NK-92 treated with Interleukin-12 subunit alpha and Interleukin-12 subunit beta, amount 100 ng/mL, for 24 hours (cell line): ENCODE data around the gene BCL2L13.
A peak's percentile ranks its signal among the peaks of the same experiment; 100 is the strongest.

Experiments used
- DNase-seq: peaks from one replicate; lab custom pipeline; 2025; lab: John Stamatoyannopoulos, UW

Gene BCL2L13

GRCh38 chr22:17638432-17639246 lies at the start of gene BCL2L13:
TSS of gene BCL2L13 (plus strand) at chr22:17638757. CDS start at chr22:17655712, 16,955 bp downstream.
- DNase-seq: peak; percentile 78

GRCh38 chr22:17589810-17590375 lies 48.7 kb upstream of the BCL2L13 start:
- DNase-seq: no peak

- no peak for DNase-seq
Observed at GRCh38 chr22:17590586-17590985, 48.0 kb upstream of the BCL2L13 start.

GRCh38 chr22:17592201-17592600 lies 46.4 kb upstream of the BCL2L13 start:
- DNase-seq: no peak

- DNase-seq: no peak
Observed at GRCh38 chr22:17596226-17596625, 42.3 kb upstream of the BCL2L13 start.

- DNase-seq: no peak
Observed at GRCh38 chr22:17597217-17597616, 41.3 kb upstream of the BCL2L13 start.

GRCh38 chr22:17598318-17598717 lies 40.2 kb upstream of the BCL2L13 start:
- DNase-seq: no peak

- no peak for DNase-seq
Observed at GRCh38 chr22:17601031-17601430, 37.5 kb upstream of the BCL2L13 start.

- DNase-seq: no peak
Observed at GRCh38 chr22:17603668-17604067, 34.9 kb upstream of the BCL2L13 start.

GRCh38 chr22:17606496-17606895 lies 32.1 kb upstream of the BCL2L13 start:
- no peak for DNase-seq

- no peak for DNase-seq
Observed at GRCh38 chr22:17607891-17608521, 30.6 kb upstream of the BCL2L13 start.

GRCh38 chr22:17612057-17612456 lies 26.5 kb upstream of the BCL2L13 start:
- no peak for DNase-seq

- no peak for DNase-seq
Observed at GRCh38 chr22:17613280-17613679, 25.3 kb upstream of the BCL2L13 start.

- no peak for DNase-seq
Observed at GRCh38 chr22:17627961-17628405, 10.6 kb upstream of the BCL2L13 start.

GRCh38 chr22:17628406-17629172 lies 10.0 kb upstream of the BCL2L13 start, which contains the start of gene ATP6V1E1:
TSS of gene ATP6V1E1 (minus strand) at chr22:17628749. CDS start at chr22:17628635, 114 bp downstream.
- peak; percentile 80 for DNase-seq

GRCh38 chr22:17629173-17629489 lies 9.4 kb upstream of the BCL2L13 start:
- no peak for DNase-seq

- no peak for DNase-seq
Observed at GRCh38 chr22:17629641-17630040, 8.9 kb upstream of the BCL2L13 start.

GRCh38 chr22:17631076-17631565 lies 7.4 kb upstream of the BCL2L13 start:
- no peak for DNase-seq

GRCh38 chr22:17633217-17633997 lies 5.2 kb upstream of the BCL2L13 start:
- DNase-seq: no peak

GRCh38 chr22:17633998-17634323 lies 4.6 kb upstream of the BCL2L13 start:
- DNase-seq: no peak

GRCh38 chr22:17634696-17635095 lies 3.9 kb upstream of the BCL2L13 start:
- DNase-seq: no peak
